ENCODE data around the gene HDAC4.

The HDAC4 gene

DNA sequence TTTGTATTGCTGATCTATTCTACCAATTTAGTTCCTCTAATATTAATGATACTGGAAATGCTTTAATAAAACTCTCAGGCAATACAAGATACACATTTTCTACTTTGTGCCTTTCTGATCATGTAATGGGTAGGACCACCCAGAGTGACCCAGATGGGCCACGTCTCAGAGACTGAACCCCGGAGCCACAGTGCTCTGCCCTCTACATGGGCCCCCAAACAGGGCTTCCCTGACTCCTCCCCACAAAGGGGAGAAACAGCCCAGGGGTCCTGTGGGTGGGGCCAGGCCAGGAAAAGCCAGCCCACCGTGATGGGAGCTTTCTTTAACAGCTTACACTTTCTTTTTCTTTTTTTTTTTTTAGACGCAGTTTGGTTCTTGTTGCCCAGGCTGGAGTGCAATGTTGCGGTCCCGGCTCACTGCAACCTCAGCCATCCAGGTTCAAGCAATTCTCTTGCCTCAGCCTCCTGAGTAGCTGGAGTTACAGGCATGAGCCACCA lies 18.4 kb downstream of the HDAC4 start:
- TF ChIP-seq JUND (IDR thresholded peaks at IDR 0.05; ENCODE audit: low read depth): no peak
- in situ Hi-C loops (cut with HindIII; ENCODE audit: low pct_unique_long_range_greater_than_20kb, low sequenced_read_pairs): no loop called here
- DNase-seq (ENCODE audit: low read depth in 1 of 2, low spot score in 1 of 2): no peak

- TF ChIP-seq JUND (IDR thresholded peaks at IDR 0.05; ENCODE audit: low read depth): no peak
- DNase-seq (ENCODE audit: low read depth in 1 of 2, low spot score in 1 of 2): no peak
- in situ Hi-C loops (cut with HindIII; ENCODE audit: low pct_unique_long_range_greater_than_20kb, low sequenced_read_pairs): no loop called here
Observed at GRCh38 chr2:239381709-239382134, 19.1 kb downstream of the HDAC4 start.

- no peak for TF ChIP-seq JUND (IDR thresholded peaks at IDR 0.05; ENCODE audit: low read depth)
- in situ Hi-C loops (cut with HindIII; ENCODE audit: low pct_unique_long_range_greater_than_20kb, low sequenced_read_pairs): no loop called here
- DNase-seq (ENCODE audit: low read depth in 1 of 2, low spot score in 1 of 2): no peak
Observed at GRCh38 chr2:239380831-239381708, 19.8 kb downstream of the HDAC4 start.

- in situ Hi-C loops (cut with HindIII; ENCODE audit: low pct_unique_long_range_greater_than_20kb, low sequenced_read_pairs): no loop called here
- no peak for DNase-seq (ENCODE audit: low read depth in 1 of 2, low spot score in 1 of 2)
- TF ChIP-seq JUND (IDR thresholded peaks at IDR 0.05; ENCODE audit: low read depth): no peak
Observed at GRCh38 chr2:239379641-239380170, 21.1 kb downstream of the HDAC4 start.

DNA sequence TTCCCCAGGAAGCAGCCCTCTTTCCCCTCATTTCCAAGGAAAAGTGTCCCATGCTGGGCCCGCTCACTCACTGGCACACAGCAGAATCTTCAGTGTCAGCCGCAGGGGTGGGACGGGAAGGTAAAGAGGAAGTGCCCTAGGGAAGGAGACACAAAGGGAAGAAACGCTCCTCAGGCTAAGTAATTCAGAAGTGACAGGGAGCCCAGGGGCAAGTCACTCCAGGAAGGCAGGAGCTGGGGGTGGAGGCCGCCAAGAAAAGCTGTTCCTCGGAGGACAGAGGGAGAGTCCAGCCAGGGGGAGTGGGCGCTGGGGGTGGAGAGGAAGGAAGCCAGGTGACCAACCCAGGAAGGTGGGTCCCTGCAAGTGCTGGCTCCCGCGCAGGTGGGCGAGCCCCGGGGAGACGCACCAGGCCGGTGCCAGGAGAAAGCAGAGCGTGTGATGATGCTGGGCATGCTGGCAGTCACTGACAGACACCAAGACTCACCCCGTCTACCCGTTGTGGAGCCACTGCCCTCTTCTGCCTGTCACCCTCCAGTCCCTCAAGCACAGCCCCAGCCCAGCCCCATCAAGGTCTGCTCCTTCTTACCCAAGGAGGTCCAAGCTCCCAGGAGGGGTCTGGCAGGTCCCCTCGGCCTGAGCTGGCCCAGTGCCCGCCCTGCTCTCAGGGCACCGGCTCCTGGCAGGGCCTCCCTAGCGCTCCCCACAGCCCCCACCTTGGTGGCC lies 21.7 kb downstream of the HDAC4 start:
- no peak for TF ChIP-seq JUND (IDR thresholded peaks at IDR 0.05; ENCODE audit: low read depth)
- no peak for DNase-seq (ENCODE audit: low read depth in 1 of 2, low spot score in 1 of 2)
- in situ Hi-C loops (cut with HindIII; ENCODE audit: low pct_unique_long_range_greater_than_20kb, low sequenced_read_pairs): no loop called here

GRCh38 chr2:239378021-239378917 lies 22.6 kb downstream of the HDAC4 start:
- in situ Hi-C loops (cut with HindIII; ENCODE audit: low pct_unique_long_range_greater_than_20kb, low sequenced_read_pairs): no loop called here
- TF ChIP-seq JUND (IDR thresholded peaks at IDR 0.05; ENCODE audit: low read depth): no peak

GRCh38 chr2:239377591-239377990 lies 23.2 kb downstream of the HDAC4 start:
- DNase-seq (ENCODE audit: low read depth in 1 of 2, low spot score in 1 of 2): no peak
- in situ Hi-C loops (cut with HindIII; ENCODE audit: low pct_unique_long_range_greater_than_20kb, low sequenced_read_pairs): no loop called here
- no peak for TF ChIP-seq JUND (IDR thresholded peaks at IDR 0.05; ENCODE audit: low read depth)

More at GRCh38 chr2:239378021-239378917, 22.6 kb downstream of the HDAC4 start:
- DNase-seq (ENCODE audit: low read depth in 1 of 2, low spot score in 1 of 2): no peak

- TF ChIP-seq JUND (IDR thresholded peaks at IDR 0.05; ENCODE audit: low read depth): no peak
Observed at GRCh38 chr2:239376942-239377531, 23.8 kb downstream of the HDAC4 start.

DNA sequence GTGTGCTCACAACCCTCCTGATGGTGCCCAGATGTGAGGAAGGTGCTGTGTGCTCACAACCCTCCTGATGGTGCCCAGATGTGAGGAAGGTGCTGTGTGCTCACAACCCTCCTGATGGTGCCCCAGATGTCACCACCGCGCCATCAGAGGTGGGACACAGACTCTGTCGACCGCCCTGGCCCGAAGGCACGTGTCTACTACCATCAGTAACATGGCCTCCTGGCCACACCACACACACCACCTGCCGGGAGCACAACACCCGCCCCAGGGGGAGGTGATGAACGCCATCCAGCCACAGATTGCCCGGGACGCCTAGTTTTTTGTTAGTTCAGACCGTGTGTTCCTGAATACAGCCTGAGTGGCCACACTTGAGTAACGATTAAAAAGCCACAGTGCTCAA lies 24.5 kb downstream of the HDAC4 start:
- no peak for TF ChIP-seq JUND (IDR thresholded peaks at IDR 0.05; ENCODE audit: low read depth)
- in situ Hi-C loops (cut with HindIII; ENCODE audit: low pct_unique_long_range_greater_than_20kb, low sequenced_read_pairs): no loop called here
- no peak for DNase-seq (ENCODE audit: low read depth in 1 of 2, low spot score in 1 of 2)

More at GRCh38 chr2:239376942-239377531, 23.8 kb downstream of the HDAC4 start:
- no peak for DNase-seq (ENCODE audit: low read depth in 1 of 2, low spot score in 1 of 2)
- in situ Hi-C loops (cut with HindIII; ENCODE audit: low pct_unique_long_range_greater_than_20kb, low sequenced_read_pairs): no loop called here

GRCh38 chr2:239375278-239376061 lies 25.4 kb downstream of the HDAC4 start:
- no peak for TF ChIP-seq JUND (IDR thresholded peaks at IDR 0.05; ENCODE audit: low read depth)
- in situ Hi-C loops (cut with HindIII; ENCODE audit: low pct_unique_long_range_greater_than_20kb, low sequenced_read_pairs): no loop called here
- no peak for DNase-seq (ENCODE audit: low read depth in 1 of 2, low spot score in 1 of 2)

DNA sequence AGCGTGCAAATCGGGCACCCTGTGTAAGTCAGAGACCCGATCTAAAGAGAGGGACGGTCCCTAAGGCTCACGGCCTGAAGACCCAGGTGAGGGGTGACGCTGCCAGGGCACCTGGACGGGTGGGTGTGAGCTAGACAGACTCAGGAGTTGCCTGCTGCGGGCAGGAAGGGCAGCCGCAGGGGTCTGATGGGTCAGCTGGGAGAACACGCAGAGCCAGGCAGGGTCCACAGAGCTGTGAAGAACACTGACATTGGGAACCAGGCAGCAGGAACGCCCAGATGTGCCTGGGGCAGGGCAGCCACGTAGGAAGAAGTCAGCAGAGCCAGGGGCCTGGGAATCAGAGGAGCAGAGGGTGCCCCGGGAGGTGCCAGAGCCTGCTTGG lies 25.9 kb downstream of the HDAC4 start:
- no peak for TF ChIP-seq JUND (IDR thresholded peaks at IDR 0.05; ENCODE audit: low read depth)
- in situ Hi-C loops (cut with HindIII; ENCODE audit: low pct_unique_long_range_greater_than_20kb, low sequenced_read_pairs): no loop called here
- no peak for DNase-seq (ENCODE audit: low read depth in 1 of 2, low spot score in 1 of 2)
